GM12878 (cell line): ENCODE results near the gene DPH1.

Source experiments
- BACH1 ChIP-seq: fragments of 450-650 bp; IDR thresholded peaks from 2 replicates; pipeline ENCODE4 v1.6.1; 2017; ENCODE audit warnings: mild to moderate bottlenecking, borderline replicate concordance
- BHLHE40 ChIP-seq, 2 experiments: fragments of 450-650 bp in 1 of 2; IDR thresholded peaks; 2 replicates each; pipeline ENCODE4 v1.6.1; 2011 to 2017; ENCODE audit warnings: low read depth in 2 of 2, borderline replicate concordance in 1 of 2, improper control_type of control experiment in 1 of 2, low read length in 1 of 2, mild to moderate bottlenecking in 1 of 2
- CHD4 ChIP-seq: fragments of 200-600 bp; sonication (generic); IDR thresholded peaks from 2 replicates; pipeline ENCODE4 v1.6.1; 2016; ENCODE audit warnings: mild to moderate bottlenecking
- CTCF ChIP-seq, 3 experiments: IDR thresholded peaks in 2 of 3; conservative IDR thresholded peaks in 1 of 3; 2 replicates each; pipeline ENCODE4 v1.5.1; 2011; ENCODE audit warnings: low read depth in 3 of 3, low read length in 3 of 3, mild to moderate bottlenecking in 3 of 3, control low read depth in 2 of 3, moderate library complexity in 2 of 3, inconsistent platforms in 1 of 3, mixed read lengths in 1 of 3; ENCODE audit not compliant: control insufficient read depth in 2 of 3, insufficient read depth in 1 of 3; ENCODE audit errors: extremely low read depth in 1 of 3
- EZH2 ChIP-seq: IDR thresholded peaks from 2 replicates; pipeline ENCODE4 v1.6.1; 2012; ENCODE audit warnings: low read depth, mild to moderate bottlenecking, control low read depth, inconsistent platforms, low read length, borderline replicate concordance; ENCODE audit not compliant: control insufficient read depth
- HCFC1 ChIP-seq: fragments of 150-350 bp; IDR thresholded peaks from 2 replicates; pipeline ENCODE4 v1.6.1; 2014; ENCODE audit warnings: low read length
- MYC ChIP-seq: IDR thresholded peaks from 2 replicates; pipeline ENCODE4 v1.6.1; 2011; ENCODE audit warnings: mild to moderate bottlenecking, low read length, moderate library complexity, inconsistent platforms; ENCODE audit not compliant: insufficient read depth, insufficient replicate concordance, insufficient read length, severe bottlenecking
- NR2C2 ChIP-seq: IDR thresholded peaks from 2 replicates; pipeline ENCODE4 v1.6.1; 2011; ENCODE audit warnings: borderline replicate concordance, low read depth; ENCODE audit not compliant: control insufficient read depth, insufficient read length
- POLR2A ChIP-seq: IDR thresholded peaks from 2 replicates; pipeline ENCODE4 v1.6.1; 2011; ENCODE audit warnings: low read depth, mild to moderate bottlenecking, low read length
- POLR2AphosphoS2 ChIP-seq: IDR thresholded peaks from 2 replicates; pipeline ENCODE4 v1.6.1; 2011; ENCODE audit warnings: low read depth, mild to moderate bottlenecking, low read length, improper control_type of control experiment, moderate library complexity
- POU2F2 ChIP-seq: IDR thresholded peaks from 3 replicates; pipeline ENCODE4 v1.6.1; 2011; ENCODE audit warnings: low read depth, mild to moderate bottlenecking, low read length, borderline replicate concordance
- RCOR1 ChIP-seq: conservative IDR thresholded peaks from 2 replicates; pipeline ENCODE4 v1.6.1; 2012; ENCODE audit warnings: low read depth, low read length, improper control_type of control experiment

- no peak for TF ChIP-seq MYC
- no peak for TF ChIP-seq EZH2
- no peak for TF ChIP-seq BHLHE40 (IDR thresholded peaks at IDR 0.05; ENCODE audit: borderline replicate concordance in 1 of 2, low read depth in 2 of 2, low read length in 1 of 2)
- TF ChIP-seq POLR2AphosphoS2: no peak
- no peak for TF ChIP-seq CTCF (IDR thresholded peaks at IDR 0.05 in 2 of 3, conservative IDR thresholded peaks at IDR 0.05 in 1 of 3; ENCODE audit: control insufficient read depth in 2 of 3, extremely low read depth in 1 of 3, insufficient read depth in 1 of 3, low read depth in 3 of 3, low read length in 3 of 3)
- TF ChIP-seq POU2F2: no peak
- TF ChIP-seq HCFC1: no peak
- no peak for TF ChIP-seq BACH1
- TF ChIP-seq RCOR1: no peak
- TF ChIP-seq CHD4: no peak
- no peak for TF ChIP-seq NR2C2
- TF ChIP-seq POLR2A: no peak
These were observed 44.9 kb upstream of the DPH1 start for GRCh38 chr17:1985093-1985492.
